ENCODE measurements around the gene GPR148.
"Not testable (repeated sequence)": the region's sequence is repeated elsewhere in the genome, so short reads cannot be mapped to it uniquely, and the experiment has no call there.

Gene GPR148, protein sequence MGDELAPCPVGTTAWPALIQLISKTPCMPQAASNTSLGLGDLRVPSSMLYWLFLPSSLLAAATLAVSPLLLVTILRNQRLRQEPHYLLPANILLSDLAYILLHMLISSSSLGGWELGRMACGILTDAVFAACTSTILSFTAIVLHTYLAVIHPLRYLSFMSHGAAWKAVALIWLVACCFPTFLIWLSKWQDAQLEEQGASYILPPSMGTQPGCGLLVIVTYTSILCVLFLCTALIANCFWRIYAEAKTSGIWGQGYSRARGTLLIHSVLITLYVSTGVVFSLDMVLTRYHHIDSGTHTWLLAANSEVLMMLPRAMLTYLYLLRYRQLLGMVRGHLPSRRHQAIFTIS

DNA sequence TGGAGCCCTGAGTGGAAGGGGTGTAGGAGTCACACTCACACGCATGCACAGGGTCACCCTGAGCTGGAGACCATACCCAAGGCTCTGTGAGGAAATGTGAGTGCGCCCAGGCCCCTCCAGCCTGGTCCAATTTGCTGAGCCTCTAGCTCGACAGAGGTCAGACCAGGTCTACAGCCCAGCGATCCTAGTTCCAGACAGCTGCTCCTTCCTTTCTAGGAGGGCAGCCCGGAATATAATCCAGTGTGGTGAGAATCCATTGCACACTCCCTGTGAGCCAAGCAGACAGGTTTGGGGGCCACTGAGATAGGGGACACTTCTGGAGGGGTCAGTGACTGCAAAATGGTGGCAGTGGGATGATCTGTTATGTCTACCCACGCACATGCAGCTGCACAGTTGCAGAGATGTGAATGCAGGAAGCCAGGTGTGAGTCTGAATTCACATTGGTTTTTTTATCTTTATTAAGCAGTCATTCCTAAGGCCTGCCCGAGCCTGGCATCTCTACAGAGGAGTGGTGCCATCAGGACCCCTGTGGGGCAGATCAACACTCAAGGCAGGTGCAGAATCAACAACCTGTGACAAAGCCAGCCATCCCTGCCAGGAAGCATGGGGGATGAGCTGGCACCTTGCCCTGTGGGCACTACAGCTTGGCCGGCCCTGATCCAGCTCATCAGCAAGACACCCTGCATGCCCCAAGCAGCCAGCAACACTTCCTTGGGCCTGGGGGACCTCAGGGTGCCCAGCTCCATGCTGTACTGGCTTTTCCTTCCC, at the start of gene GPR148:
Gene GPR148 (plus strand): TSS at position 522 of the 768 bp plus-strand sequence. CDS start 82 bp downstream, at position 604.
- DNase-seq (ENCODE audit: low read depth) = no peak

DNA sequence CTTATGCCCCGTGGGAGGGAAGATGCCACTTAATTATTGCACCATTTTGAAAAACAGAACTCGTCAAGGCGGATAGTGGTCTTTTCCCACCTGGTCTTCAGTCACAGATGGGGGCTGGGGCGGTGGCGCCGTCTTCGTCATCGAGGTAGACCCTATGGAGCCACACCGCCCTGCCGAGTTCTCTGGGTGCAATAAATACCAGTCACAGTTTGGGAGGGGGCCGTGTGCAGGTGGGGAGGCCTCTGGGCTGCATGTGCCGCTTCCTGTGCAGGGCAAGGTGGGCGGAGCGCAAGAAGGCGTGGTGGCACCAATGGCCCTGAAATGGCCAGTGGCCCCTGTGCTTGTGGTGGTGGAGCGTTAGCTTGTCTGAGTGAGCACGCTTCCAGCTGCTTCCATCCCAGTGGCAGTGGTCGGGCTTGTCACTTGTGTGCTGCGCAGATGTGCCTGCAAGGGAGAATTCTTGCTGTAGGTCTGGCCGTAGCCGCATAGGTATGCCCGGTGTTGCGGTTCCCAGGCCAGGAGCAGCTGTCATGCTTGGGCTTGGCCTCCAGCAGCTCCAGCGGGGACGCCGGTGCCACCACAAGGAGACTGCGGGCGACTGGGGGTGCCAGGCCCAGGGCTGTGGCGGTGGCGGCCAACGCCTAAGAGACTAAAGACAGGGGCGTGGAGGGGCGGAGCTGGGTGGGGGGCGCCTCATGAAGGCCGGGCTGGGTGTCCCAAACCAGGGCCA, 36.7 kb upstream of the GPR148 start:
- not testable (repeated sequence) for DNase-seq (ENCODE audit: low read depth)

DNA sequence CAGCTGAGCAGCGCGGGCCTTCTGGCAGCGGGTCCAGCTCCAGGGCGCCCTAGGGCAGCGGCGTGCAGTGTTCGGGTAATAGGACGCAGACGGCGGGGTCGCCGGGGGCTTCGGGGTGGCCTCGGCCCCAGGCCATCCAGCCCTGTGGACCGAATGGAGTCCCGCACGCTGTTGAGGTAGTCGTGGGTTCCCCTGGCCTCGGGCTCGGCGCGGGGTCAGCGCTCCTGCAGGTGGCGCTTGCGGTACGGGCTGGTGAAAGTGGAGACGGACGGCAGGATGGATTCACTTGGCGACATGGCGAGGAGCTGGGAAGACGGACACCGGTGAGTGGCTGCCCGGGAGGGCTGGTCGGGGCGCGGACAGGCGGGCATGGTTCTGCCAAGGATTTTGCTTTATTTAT, 35.4 kb upstream of the GPR148 start:
- peak; percentile 0 for DNase-seq (ENCODE audit: low read depth)

DNA sequence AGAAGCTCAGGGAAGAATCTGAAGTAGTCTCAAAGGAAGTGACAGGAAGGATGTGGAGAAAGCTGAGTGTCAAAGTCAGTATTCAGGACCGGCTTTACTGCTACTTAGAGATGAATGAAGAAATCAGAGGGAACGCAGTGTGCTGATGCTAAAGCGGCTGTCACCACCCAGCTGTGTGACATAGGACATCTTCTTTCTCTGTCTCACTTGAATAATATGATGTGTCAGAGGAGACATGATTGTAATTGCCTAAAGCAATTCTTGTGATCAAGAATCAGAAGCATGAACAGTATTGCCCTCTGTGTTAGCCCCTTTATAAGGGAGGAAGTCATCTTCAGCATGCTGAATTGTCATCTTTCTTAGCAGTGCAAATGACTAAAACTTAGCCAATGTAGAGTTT, 25.6 kb upstream of the GPR148 start:
- DNase-seq (ENCODE audit: low read depth) = not testable (repeated sequence)

DNA sequence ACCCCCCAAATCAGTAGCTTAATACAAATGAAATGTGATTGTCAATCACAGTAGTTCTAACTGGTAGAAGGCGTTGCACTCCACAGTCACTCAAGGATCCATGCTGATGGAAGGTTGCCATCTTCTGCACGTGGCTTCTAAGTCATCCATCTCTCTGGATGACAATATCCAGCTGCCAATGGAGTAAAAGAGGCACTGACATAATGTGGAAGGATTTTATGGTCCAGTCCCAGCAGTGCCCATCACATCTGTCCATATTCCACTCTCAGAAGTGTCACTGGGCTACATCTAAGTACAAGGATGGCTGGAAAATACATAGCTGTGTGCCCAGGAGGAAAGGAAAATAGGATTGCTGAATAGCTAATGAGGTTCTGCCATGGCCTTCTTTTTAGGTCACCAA, 14.1 kb upstream of the GPR148 start:
- DNase-seq (ENCODE audit: low read depth) = not testable (repeated sequence)

DNA sequence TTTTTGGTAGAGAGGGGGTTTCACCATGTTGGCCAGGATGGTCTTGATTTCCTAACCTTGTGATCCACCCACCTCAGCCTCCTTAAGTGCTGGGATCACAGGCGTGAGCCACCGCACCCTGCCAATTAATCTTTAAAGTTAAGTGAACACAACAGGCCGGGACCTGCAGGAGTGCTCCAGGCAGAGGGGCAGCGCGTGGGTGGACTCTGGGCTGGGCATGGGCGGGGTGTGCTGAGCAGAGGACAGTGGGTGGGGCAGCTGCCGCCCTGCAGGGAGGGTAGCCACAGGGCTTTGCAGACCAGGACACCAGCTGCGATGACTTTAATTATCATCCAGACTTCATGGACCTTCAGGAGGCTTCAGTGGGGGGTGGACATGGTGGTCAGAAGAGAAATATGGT, 8.8 kb upstream of the GPR148 start:
- no peak for DNase-seq (ENCODE audit: low read depth)

DNA sequence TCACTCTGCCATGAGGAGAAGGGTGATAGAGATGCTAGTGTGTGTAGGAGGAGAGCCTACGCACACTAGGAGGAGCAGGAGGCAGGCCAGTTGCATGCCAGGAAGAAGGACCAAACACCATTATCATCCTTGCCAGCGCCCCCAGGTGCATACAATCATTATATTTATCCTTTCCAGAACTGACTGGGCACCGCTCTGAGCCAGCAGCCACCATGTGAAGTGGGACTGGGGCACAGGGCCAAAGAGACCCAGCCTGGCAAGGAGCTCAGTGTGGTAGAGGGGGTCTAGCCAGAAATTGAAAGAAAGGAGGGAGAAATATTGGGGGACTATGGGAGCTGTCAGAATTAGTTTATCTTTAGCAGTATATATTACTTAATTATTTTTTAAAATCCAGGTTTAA, 8.3 kb upstream of the GPR148 start:
- DNase-seq (ENCODE audit: low read depth) = no peak

DNA sequence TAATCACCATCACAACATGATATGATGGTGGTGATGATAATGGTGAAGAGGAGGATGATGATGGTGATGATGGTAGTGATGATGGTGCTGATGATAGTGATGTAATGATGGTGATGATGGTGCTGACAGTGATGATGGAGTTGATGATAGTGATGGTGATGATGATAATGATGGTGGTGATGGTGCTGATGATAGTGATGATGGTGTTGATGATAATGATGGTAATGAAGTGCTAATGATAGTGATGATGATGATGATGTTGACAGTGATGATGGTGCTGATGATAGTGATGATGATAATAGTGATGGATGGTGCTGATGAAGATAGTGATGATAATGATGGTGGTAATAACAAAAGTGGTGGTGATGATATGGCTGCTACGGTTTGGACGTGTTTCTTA, 4.4 kb upstream of the GPR148 start:
- DNase-seq (ENCODE audit: low read depth) = no peak

DNA sequence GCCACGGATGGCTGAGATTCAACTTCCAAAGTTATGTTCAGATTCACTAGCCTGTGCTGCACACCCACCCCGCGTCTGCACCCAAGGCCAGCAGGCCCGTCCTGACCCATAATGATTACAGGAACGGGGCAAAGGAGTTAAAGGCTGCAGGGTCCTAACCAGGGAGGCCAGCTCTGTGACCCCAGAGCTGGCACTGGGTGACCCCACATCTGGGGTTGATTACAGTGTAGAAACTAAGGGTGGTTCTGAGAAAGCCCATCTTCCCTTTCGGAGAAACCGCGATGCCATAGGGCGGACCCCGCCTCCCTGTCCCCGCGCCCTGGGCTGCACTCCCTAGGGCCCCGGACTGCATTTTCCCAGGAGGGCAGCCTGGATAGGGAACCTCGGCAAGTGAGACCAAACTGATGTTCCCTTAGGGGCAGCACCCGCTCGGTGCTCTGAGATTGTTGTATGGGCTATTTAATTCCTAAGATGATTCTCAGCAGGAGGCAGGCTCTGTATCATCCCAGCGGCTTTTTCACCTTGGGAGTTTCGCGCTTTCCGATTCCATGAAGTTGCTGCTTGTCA, 2.2 kb upstream of the GPR148 start:
- no peak for DNase-seq (ENCODE audit: low read depth)

DNA sequence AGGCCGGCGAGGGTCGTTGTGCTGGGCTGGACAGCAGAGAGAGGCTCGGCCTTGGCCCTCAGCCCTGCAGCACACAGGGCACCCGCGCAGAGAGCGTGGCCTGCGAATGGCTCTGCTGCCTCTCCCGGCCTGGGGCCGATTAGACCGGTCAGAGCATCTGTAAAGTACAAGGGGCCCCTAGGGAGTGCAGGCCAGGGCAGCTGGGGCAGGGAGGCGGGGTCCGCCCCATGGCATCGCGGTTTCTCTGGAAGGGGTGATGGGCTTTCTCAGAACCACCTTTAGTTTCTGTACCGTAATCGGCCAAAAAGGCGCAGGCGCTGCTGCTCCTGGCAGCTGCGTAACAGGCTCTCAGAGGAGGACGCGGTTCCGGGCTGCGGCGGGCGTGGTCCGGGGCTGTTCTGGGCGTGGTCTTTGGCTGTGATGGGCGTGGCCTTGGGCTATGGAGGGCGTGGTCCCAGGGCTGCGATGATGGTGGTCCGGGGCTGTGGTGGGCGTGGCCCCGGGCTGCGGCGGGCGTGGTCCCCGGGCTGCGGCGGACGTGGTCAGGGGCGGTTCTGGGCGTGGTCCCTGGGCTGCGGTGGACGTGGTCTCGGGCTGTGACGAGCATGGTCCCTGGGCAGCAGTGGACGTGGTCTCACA, 1.5 kb upstream of the GPR148 start:
- peak; percentile 34 for DNase-seq (ENCODE audit: low read depth)

DNA sequence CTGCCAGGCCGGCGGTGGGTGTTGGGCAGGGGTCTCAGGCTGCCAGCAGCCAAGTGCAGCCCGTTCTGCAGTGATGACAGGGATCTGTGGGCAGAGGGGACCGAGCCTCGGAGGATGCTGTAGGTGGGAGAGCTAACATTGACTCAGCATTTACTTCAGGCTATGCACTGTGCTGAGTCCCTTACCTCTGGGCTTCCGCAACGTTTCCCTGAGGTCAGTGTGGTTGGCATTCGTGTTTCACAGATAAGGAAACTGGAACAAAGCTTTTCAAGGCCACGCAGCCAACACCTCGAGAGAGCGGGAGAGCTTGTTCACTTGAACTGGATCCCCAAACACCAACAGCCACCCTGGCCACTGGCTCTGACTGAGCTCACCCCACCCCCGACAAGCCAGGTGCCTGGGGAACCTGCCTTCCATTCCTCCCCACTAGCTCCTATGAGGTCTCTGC, 839 bp upstream of the GPR148 start:
- DNase-seq (ENCODE audit: low read depth) = peak; percentile 20

DNA sequence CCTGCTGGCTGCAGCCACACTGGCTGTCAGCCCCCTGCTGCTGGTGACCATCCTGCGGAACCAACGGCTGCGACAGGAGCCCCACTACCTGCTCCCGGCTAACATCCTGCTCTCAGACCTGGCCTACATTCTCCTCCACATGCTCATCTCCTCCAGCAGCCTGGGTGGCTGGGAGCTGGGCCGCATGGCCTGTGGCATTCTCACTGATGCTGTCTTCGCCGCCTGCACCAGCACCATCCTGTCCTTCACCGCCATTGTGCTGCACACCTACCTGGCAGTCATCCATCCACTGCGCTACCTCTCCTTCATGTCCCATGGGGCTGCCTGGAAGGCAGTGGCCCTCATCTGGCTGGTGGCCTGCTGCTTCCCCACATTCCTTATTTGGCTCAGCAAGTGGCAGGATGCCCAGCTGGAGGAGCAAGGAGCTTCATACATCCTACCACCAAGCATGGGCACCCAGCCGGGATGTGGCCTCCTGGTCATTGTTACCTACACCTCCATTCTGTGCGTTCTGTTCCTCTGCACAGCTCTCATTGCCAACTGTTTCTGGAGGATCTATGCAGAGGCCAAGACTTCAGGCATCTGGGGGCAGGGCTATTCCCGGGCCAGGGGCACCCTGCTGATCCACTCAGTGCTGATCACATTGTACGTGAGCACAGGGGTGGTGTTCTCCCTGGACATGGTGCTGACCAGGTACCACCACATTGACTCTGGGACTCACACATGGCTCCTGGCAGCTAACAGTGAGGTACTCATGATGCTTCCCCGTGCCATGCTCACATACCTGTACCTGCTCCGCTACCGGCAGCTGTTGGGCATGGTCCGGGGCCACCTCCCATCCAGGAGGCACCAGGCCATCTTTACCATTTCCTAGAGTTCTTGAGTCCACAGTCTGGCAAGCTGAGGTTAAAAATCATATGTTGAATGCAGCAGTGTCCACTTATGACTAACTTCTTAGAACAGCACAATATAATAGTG, 741 bp downstream of the GPR148 start:
- no peak for DNase-seq (ENCODE audit: low read depth)

DNA sequence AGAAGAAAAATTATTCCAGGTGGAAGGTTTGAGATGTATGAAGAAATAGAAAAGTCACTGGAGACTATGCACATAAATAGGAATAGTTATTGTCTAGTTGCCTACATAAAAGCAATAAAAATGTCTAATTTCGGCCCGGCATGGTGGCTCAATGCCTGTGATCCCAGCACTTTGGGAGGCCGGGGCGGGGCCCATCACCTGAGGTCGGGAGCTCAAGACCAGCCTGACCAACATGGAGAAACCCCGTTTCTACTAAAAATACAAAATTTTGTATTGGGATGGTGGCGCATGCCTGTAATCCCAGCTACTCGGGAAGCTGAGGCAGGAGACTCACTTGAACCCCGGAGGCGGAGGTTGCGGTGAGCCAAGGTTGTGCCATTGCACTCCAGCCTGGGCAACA, 3.4 kb downstream of the GPR148 start:
- DNase-seq (ENCODE audit: low read depth) = not testable (repeated sequence)

DNA sequence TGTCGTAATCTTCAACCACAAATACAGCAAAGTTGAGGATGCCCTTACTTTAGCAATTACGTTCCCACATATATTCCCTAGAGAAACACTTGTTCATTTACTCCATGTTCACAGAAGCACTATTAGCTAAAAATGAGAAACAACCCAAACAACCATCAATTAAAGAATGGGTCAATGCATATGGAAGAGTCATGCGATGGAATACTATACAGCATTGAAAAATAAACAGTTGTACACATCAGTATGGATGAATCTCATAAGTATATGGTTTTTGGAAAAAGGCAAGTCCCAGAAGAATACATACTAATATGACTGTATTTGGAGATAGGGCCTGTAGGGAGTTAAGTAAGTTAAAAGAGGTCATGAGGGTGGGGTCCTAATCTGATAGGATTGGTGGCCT, 6.3 kb downstream of the GPR148 start:
- no peak for DNase-seq (ENCODE audit: low read depth)

DNA sequence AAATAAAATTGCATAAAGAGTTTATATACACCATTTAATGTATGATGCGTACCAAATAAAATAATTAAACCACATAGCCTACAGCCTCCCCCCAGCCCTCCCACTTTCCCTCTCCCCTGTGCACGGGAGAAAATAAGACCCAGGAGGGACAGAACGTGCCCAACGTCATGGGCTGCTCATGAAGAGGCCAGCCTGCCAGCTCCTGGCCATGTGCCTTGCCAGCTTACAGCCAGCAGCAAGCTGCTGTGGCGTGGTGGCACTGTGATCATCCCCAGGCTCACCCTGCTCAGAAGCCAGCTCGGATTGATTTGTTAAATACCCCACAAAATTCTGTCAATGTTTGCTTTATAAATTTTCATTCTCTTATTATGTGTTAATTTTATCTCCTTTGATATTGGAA, 7.6 kb downstream of the GPR148 start:
- no peak for DNase-seq (ENCODE audit: low read depth)

DNA sequence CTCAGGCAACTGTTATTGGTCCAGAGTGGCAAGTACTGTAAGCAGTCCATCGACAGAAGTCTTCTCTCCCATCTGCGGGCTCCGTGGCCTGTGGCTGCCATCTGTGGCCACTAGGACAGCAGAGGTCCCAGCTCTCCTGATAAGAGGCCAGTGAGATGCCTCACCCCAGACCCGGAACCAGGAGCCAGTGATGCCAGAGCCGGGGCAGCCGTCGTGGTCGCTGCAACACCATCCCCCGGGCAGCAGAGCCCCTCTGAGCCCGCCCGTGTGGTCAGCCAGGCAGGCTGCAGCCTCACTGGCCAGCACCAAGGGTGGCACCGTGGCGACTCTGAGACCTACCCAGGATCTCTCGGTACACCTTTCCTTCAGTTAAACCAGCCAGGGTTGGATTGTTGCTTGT, 8.7 kb downstream of the GPR148 start:
- no peak for DNase-seq (ENCODE audit: low read depth)

DNA sequence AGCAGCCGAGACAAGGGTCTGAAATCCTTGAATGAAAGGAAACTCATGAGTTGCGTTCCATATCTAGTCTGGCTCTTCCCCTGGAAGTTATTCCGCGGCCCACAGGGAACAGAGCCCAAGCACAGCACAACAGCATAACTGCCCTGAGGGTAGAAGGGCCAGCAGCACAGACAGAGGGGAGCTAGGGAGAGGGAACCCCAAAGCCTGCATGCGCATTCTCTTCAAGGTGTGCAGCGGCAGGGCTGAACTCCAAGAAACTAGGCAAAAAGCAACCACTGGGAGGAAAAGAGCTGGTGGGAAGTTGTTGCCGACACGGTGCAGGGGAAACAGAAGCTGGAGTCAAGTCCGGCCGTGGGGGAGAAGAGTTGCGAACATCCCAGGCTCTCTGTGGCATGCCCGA, 11.8 kb downstream of the GPR148 start:
- DNase-seq (ENCODE audit: low read depth) = no peak

DNA sequence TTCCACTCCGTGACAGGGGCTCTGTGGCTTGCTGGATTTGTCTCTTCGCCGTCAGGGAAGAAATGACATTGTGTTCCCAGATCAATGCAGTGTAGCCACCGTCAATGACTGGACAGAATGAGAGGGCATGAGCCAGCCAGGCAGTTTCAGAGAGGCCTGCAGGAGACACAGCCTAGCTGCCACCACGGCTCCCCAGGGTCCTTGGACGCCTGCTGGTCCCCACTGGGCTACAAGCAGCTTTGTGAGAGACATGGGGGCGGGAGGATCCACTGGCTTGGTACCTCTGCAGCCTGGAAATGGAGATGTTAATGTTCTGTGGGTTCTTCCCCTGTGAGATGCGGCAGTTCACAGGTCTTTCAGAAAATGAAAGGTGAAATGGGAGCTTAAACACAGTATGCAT, 14.4 kb downstream of the GPR148 start:
- no peak for DNase-seq (ENCODE audit: low read depth)

DNA sequence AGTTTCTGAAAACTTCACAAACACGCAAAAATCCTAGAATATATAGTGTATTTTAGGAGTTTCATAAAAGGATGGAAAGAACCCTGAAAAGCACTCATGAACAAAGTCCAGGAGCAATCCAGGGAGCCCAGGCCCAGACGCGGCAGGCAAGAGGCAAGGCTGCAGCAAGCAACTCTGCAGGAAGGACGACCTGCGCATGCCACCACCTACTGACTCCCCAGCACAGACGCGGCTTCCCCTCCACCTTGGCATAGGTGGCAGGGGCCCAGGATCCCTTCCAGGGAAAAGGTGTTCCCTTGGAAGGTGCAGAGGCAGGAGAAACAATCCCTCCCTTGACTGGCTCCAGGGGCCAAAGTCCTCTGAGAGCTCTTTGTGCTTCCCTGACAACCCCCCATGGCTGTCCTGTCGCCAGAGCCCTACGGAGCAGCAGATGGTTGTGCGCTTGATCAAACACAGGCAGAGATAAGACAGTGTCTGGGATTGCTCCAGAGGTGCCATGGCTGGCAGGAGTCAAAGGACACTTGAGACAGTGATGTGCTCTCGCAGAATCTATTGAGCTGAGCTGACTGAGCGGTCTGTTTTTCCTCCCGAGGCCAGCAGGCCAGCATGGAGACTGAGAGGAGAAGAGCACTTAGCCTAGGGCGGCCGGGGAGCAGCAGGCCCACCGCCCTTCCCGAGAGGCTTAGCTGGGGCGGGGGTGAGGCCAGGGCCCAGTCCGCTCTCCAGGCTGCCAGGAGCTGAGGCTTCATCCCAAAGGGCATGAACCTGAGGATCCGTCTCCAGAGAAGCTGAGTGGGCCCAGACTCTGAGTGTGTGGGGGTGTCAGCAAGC, 15.6 kb downstream of the GPR148 start:
- DNase-seq (ENCODE audit: low read depth) = no peak

DNA sequence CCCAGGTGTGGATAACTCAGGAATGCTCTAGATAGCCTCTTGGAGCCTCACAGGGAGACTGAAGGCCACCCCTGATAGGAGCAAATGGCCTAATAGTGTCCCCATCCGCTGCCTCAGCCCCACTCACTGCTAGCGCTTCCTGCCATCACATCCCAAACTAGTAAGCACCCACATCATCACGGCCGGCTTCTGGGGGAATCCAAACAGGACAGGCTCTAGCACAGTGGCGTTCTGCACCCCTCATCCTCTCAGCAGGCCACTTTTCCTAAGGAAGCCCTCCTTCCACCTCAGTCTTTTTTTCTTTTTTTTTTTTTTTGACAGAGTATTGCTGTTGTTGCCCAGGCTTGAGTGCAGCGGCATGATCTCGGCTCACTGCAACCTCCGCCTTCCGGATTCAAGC, 20.2 kb downstream of the GPR148 start:
- no peak for DNase-seq (ENCODE audit: low read depth)

Measured in amniotic epithelial cell (primary cell).